GM19452 (cell line): ENCODE results near the gene RPS15.

ENCODE experiments used
- ATAC-seq: cut with Tn5 transposase; IDR thresholded peaks from one replicate; pipeline ENCODE4 v1.9.1; 2021; ENCODE audit not compliant: unreplicated experiment

RPS15 gene

GRCh38 chr19:1481893-1482360, 43.7 kb downstream of the RPS15 start:
- ATAC-seq = no peak

- no peak for ATAC-seq
Observed at GRCh38 chr19:1482361-1483130, 44.4 kb downstream of the RPS15 start.

GRCh38 chr19:1483131-1483978, 45.2 kb downstream of the RPS15 start:
- no peak for ATAC-seq

GRCh38 chr19:1483979-1484428, 45.8 kb downstream of the RPS15 start:
- no peak for ATAC-seq

- ATAC-seq = no peak
Observed at GRCh38 chr19:1486720-1487575, 48.8 kb downstream of the RPS15 start.

GRCh38 chr19:1487576-1488281, 49.5 kb downstream of the RPS15 start:
- no peak for ATAC-seq

GRCh38 chr19:1488282-1488601, 50.0 kb downstream of the RPS15 start:
- no peak for ATAC-seq

- no peak for ATAC-seq
Observed at GRCh38 chr19:1489463-1490310, 51.5 kb downstream of the RPS15 start.
